ENCODE data around the gene RAB11FIP4.

The RAB11FIP4 gene

DNA sequence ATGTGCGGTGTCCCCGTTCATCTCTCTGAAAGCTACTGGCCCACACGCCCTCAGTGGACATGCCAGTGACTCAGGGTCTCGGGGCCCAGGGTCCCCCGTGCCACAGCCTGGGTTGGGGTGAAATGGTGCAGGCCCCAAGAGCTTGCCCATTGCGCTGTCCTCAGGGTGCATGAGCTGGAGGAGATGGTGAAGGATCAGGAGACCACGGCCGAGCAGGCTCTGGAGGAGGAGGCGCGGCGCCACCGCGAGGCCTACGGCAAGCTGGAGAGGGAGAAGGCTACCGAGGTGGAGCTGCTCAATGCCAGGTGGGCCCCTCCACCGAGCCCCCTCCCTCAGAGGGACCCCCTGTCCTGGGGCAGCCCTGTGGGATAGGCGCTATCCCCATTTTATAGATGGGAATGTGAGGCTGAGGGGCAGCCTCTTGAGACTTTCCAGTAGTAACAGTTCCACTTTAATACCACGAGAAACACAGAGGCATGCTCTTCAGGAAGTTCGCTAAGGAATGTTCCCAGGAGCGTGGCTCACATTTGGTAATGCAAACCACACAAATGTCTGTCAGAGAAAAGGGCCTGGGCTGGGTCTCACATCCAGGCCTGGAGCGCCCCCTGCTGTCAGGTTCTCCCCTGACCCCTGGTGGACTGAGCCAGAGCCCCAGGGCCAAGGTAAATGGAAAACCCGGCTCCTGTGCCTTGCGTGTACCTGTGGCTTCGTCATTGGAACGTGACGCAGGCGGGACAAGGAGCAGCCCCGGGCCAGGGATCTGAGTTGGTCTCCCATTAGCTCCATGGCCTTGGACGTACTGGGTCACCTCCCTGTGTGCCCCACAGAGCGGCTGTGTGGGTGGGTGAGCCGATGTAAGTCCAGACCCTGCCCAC is 133.7 kb downstream of the RAB11FIP4 start:
- DNase-seq (ENCODE audit: low spot score) = peak; percentile 88

DNA sequence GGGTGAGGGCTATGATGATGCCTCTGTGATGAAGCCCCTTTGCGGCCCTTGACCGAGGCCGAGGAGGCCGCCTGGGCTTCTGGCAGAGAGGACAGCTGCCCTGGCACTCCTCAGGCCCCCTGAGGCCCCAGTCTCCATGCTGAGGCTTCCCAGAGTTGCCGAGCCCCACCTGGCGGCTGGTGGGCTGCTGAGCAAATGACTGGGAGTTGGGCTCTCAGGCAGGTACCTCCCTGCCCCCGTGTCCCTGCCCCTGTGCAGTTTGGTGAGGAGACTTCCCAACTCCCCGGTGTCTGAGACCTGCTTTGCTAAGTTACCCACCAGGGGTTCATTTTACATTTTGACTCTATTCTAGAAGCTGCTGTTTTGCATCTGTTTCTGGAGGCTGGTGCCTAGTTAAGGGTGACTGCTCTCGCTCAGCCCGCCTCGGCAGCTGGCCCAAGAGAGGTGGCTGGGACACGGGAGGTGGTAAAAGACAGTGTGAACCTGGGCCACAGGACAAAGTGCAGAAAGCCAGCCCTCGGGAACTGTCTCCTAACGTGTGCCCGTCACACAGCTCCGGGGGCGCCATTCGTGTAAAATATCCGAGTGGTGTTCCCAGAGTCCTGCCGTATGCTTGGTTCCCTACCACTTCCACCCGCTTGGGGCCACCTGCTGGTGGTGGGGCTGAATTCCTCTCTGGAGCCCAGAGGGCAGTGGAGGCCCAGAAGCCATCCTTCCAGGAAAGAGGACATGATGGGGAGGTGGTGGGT is 134.5 kb downstream of the RAB11FIP4 start:
- DNase-seq (ENCODE audit: low spot score) = peak; percentile 56

DNA sequence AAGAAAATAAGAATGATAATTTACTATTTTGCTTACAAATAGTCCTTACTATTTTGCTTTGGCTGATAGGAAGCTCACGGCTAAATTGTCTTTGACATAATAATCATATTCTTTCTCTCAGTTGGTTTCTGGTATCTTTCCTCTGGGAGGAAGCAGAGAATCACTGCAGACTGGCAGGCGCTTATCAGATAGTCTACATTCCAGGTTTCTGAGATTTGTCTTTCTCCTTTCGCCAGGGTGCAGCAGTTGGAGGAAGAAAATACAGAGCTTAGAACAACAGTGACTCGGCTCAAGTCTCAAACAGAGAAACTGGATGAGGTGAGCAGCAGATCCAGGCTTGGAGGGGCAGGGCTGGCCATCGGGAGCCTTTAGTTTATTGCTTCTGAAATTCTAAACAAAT is 136.1 kb downstream of the RAB11FIP4 start:
- no peak for DNase-seq (ENCODE audit: low spot score)

DNA sequence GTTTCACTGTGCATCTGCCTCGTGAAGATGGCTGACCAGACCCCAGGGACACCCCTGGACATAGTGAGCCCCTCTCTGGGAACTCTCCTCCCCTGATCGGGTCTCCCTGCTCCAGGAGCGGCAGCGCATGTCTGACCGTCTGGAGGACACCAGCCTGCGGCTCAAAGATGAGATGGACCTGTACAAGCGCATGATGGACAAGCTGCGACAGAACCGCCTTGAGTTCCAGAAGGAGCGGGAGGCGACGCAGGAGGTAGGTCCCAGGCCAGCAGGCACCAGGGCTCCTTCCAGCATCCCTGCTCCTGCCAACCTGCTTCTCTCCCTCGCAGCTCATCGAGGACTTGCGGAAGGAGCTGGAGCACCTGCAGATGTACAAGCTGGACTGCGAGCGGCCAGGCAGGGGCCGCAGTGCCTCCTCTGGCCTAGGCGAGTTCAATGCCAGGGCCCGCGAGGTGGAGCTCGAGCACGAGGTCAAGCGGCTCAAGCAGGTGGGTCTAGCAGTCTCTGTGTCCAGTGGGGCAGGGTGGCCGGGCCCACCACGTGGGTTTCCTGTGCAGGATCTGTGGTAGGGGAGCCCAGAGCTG is 136.9 kb downstream of the RAB11FIP4 start:
- DNase-seq (ENCODE audit: low spot score) = no peak

DNA sequence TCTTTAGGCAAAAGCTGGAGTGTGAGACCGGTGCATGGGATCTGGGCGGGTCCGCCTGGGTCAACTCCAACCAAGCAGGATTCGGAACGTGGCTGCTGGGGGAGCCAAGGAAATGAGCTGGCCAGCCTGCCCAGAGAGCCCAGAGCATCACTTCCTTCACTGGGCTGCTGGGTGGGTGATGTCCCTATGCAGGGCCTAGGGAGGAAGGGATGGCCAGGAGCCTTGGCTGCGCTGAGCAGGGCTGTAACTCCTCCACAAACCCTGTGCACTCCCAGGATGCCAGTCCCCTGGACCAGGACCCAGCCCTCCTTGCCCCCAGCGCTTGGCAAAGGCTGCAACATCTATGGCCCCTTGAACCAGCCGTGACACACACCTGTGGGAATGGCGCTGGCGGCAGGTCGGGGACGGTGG is 138.4 kb downstream of the RAB11FIP4 start:
- no peak for DNase-seq (ENCODE audit: low spot score)

DNA sequence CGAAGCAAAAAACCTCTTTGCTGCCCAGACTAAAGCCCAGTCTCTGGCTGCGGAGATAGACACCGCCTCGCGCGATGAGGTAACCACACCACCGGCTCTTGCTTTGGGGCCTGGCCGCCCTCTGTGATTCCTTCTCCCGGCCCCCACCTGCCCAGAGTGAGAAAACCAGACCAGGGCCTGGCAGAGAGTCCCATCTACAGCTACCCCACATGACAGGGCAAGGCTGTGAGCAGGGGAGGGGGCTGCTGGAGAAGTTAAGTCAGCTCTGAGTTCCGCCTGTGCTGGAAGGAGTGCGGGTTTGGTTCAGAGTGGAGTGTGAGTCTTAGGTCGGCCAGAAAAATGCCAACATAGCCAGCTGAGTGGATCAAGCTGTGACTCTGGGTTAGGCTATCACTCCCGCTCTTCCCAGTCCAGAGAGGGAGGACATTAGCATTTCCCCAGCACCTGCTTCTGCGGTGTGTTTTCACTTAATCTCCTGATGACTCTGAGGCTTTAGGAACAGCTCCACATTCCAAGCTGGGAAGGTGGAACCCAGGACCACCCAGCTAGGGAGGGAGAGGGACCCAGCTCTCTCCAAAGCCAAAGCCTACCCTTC is 139.0 kb downstream of the RAB11FIP4 start:
- no peak for DNase-seq (ENCODE audit: low spot score)

DNA sequence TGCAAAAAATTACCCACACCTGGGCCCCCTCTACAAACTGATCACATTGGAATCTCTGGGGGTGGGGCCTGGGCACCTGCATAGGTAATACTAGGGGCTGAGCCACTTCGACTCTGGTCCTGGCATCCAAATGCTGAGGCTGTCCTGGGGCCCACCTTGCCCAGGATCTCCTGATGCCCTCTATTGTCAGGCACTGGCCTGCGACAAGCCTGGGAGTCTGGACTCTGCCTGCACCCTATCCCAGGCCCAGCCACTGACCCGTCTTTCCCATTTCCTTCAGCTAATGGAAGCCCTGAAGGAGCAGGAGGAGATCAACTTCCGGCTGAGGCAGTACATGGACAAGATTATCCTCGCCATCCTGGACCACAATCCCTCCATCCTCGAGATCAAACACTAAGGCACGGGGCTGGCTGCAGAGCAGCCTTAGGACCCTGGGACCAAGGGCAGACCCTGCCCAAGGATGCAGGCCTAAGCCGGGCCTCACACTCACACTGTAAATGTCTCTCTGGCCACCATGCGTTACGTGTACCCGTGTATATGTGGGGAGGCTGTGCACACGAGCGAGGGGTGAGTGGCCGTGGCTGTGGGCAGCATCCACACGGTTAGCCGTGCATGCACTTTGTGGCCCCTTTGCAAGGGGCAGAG is 140.0 kb downstream of the RAB11FIP4 start:
- no peak for DNase-seq (ENCODE audit: low spot score)

DNA sequence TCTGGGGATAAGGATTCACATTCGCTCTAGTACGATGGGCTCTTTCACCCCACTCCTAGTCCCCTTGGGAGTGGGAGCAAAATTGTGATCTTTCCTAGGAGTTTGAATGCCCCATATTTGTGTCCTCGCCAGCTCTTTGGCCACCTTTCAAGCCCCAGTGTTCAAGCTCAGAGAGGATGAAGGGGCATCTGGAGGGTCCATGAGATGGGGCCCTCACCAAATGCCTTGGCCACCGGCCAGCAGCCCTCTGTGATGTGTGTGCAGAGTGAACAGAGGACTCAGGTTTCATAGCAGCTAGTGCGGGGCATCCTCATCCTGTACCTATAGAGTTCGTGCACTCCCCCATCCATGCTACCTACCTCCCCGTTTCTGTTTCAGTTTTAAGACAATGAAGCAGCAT is 140.6 kb downstream of the RAB11FIP4 start:
- no peak for DNase-seq (ENCODE audit: low spot score)

DNA sequence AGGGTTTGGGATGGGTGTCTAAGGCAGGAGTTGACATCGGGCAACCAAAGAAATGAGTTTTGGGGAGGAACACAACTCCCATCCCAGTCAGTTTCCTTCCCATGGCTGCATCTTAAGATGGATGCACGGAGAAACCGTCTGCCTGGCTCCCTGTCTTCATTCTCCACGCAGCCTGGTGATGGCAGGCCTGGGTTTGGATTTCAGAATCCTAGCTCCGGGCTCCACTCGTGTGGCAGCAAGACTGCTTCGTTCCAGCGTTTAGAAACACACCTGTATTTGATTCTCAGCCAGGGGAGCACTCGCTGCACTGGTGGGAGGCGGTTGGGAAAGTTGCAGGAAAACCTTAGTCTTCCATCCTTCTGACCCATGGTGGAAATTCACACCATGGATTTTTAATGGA is 141.1 kb downstream of the RAB11FIP4 start:
- no peak for DNase-seq (ENCODE audit: low spot score)

DNA sequence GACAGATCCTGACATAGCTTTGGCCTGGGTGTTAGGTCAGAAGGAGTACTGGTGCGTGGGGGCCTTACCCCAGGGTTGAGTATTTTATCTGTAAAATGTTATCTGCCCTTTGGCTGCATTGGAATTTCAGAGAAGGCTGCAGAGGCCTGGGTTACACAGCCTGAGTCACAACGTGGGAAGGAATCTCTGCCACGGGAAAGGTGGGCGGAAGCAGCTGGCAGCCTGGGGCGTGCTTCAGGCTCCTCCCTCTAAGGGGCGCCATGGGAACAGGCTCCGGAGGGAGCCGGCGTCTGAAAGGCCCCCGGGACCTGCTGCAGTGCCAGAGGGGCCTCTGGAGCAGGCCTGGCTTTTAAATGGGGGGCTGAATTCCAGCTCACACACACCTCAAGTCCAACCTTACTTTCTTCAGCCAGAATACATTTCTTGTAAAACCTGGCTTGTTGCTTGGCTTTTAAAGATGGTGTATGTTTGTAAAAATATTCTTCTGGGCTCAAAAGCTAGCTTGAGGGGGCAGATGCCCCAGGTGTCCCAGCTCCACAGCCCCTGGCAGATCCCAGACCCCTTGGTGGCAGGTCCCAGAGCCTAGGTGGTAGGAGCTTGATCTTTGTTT is 142.2 kb downstream of the RAB11FIP4 start:
- DNase-seq (ENCODE audit: low spot score) = peak; percentile 69

DNA sequence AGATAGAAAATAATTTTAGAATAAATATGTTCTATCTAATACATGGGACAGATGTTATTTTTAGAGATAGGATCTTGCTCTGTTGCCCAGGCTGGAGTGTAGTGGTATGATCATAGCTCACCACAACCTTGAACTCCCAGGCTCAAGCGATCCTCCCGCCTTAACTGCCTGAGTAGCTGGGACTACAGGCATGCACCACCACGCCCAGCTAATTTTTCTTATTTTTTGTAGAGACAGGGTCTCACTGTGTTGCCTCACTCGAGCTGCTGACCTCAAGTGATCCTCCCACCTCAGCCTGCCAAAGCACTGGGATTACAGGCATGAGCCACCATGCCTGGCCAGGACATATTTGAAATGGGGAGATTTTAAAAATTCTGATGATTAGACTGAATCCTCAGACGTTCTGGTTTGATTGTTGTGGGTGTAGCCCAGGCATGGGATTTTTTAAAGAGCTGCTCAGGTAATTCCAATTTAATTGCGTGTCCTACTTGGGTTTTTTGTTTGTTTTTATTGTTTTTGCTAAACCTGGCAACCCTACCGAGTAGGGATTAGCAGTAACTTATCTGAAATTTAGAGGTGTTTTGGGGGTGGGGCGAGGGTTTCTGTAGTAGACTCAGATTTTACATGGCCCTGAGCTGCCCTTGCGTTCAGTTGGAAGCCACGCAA is 142.9 kb downstream of the RAB11FIP4 start:
- no peak for DNase-seq (ENCODE audit: low spot score)

DNA sequence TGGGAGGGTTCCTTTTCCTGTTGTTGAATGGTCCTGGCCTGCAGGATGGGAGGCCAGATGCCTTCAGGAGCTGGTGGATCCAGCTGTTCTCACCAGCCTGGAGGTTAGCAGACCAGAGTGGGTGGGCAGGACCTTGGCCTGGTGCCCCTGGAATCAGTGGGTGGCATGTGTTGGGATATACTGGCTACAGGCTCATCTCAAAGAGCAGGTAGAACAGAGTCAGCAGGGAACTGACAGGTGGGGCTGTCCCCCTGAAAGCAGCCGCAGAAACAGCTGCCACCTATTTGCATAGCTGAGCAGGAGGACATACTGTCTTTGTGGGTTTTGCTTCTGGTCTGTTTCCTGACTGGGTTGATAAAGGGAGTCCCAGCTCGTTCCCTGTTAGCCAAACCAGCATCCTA is 144.1 kb downstream of the RAB11FIP4 start:
- no peak for DNase-seq (ENCODE audit: low spot score)

DNA sequence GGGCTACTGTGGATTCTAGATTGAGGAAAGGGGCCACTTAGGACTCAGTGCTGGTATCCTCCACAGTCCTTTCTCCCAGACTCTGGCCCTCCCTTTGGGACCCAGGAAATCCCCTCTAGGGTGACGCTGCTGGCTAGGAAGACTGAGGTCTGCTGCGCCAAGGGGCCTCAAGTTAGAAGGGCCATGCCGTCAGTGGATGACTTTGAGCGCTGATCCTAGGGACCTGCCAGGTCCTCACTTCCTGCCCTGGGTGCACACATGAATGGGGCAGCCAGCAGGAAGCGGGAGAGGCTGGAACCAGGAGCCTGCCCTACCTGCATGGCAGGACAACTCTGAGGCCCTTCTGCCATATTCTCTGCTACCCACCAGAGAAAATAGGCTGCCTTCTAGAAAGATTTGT is 145.0 kb downstream of the RAB11FIP4 start:
- DNase-seq (ENCODE audit: low spot score) = no peak

DNA sequence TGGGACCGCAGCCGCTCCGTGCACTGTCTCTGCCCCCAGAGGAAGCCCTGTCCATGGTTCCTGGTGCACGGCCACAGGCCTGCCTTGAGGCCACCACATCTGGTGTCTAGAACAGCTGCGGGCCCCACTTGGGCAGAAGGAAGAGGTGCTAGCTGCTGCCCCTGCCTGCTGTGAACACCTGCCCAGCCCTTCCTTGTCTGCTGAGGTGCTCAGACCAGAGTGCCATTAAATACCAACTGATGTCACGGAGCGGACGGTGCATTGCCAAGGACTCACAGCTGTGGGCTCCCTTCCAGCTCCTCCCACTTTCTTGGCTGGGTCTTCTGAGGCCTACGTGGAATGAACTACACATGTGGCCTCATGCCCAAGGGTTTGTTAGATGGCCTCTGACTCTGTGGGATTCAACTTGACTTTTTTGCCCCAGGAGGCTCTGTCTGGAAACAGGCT is 146.1 kb downstream of the RAB11FIP4 start:
- DNase-seq (ENCODE audit: low spot score) = no peak

DNA sequence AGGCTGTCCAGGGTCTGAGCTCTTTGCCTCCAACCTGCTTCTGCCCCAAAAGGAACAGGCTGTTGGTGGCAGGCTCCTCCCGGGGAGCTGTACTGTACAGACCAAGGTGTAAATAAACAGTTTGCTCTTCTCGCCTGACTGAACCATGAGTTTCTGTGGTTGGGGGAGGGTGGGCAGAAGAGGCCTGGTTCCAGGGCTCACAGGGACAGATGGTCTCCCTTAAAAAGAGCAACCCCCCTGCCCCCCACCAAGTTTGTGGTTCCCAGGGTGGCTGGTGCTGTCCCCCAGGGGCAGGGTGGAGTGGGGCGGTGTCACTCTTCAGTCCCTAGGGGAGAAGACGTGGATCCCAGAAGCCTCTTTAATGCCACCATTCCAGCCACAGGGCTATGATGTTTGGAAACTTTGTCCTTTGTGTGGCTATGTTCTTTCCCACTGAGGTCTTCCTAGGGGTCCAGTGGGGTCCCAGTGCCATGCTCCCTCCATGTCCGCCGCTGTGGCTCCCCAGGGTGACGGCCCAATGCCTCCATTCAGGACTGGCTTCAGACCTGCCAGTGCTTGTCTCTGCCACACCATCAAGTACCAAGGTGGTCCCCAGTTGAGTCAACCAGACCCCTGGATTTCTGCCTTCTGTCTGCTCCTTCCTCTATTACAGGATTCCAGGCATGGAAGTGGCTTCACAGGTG is 146.7 kb downstream of the RAB11FIP4 start:
- no peak for DNase-seq (ENCODE audit: low spot score)

DNA sequence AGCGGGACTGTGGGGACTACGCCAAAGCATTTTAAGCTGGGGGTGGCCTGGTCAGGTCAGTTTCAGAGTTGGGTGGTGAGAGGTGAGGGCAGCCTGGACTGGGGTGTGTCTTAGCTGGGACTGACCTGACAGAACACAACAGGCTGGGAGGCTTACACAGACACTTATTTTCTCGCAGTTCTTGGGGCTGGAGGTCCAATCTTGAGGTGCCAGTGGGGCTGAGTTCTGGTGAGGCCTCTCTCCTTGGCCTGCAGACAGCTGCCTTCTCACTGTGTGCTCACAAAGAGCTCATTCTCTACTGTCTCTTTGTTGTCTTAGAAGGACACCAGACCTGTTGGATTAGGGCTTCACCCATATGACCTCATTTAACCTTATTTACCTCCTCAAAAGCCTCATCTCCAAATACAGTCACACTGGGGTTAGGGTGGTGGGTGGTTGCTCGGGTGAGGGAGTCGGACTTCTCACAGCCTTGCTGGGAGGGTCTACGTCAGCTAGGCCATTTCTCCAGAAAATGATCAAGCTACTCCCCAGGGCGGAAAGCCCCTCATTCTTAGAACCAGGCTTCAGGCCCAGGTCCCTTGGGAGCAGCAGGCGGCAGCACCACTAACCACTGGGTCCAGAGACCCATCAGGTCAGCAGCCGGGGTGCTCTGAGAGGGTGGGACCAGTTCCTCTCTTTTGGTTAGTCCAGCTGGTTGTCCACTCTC is 149.3 kb downstream of the RAB11FIP4 start:
- no peak for DNase-seq (ENCODE audit: low spot score)

DNA sequence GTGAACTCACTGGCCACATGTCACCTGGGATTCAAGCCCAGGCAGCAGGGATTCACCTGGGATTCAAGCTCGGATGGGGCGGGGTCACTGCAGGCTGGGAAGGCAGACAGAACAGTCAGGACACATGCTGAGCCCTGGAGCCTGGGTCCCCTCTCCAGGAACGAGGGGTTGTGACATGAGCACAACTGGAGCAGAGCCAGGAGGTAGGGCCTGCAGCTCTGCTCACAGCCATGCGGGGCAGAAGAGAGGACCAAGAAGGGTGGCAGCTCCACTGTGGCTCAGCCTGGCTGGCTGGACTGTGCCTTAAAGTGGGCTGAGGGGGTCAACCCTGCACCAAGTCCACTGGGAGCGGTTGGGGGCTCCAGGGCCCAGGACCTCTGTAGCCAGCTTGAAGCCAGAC is 150.1 kb downstream of the RAB11FIP4 start:
- DNase-seq (ENCODE audit: low spot score) = peak; percentile 76

DNA sequence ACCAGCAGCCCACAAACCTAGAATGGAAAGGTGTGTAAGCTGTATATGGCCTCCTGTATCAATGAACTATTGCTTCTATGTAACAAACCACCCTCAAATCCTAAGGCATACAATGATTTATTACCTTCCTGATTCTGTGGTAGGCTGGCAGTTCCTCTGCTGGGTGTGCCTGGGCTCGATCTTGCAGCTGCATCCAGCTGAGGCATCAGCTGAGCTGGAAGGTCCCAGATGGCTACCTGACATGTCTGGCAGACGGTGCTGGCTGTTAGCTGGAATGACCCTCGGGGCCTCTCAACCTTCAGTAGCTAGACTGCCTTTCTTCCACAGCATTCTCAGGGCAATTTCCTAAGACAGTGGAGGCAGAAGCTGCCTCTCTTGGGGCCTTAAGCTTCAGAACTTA is 152.7 kb downstream of the RAB11FIP4 start:
- DNase-seq (ENCODE audit: low spot score) = no peak

DNA sequence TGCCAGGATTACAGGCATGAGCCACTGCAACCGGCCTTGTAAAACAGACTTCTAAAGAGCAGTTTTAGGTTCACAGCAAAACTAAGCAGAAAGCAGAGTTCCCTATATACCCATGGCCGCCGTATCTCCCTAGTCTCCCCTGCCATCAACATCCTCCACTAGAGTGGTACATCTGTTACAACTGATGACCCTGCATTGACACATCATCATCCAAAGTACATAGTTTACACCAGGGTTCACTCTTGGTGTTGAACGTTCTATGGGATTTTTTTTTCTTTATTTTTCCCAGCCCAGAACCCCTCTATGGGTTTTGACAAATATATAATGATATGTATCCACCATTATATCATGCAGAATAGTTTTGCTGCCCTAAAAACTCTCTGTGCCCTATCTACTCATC is 155.2 kb downstream of the RAB11FIP4 start:
- DNase-seq (ENCODE audit: low spot score) = no peak

DNA sequence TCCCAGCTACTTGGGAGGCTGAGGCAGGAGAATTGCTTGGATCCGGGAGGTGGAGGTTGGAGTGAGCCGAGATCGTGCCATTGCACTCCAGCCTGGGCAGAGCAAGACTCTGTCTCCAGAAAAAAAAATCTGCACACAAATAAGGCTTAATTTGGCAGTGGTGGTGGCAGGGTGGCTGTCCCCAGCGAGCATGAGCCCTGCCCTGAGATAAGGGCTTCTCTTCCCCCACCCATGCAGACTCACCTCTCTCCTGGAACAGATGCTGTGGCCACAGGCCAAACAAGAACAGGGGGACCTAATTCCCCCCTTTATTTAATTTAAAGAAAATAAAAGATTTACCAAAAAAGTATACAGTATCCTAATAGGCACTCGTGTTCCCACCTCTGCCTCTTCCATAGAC is 157.2 kb downstream of the RAB11FIP4 start:
- no peak for DNase-seq (ENCODE audit: low spot score)
